HG03159 (cell line): Measurements from ENCODE around the gene SQSTM1.
A peak's percentile ranks its signal among the peaks of the same experiment; 100 is the strongest.
"Not testable (repeated sequence)": the region's sequence is repeated elsewhere in the genome, so short reads cannot be mapped to it uniquely, and the experiment has no call there.

Experiments used
- ATAC-seq: cut with Tn5 transposase; IDR thresholded peaks from one replicate; pipeline ENCODE4 v1.9.1; 2021; ENCODE audit warnings: mild to moderate bottlenecking, moderate library complexity; ENCODE audit not compliant: unreplicated experiment

SQSTM1 gene

DNA sequence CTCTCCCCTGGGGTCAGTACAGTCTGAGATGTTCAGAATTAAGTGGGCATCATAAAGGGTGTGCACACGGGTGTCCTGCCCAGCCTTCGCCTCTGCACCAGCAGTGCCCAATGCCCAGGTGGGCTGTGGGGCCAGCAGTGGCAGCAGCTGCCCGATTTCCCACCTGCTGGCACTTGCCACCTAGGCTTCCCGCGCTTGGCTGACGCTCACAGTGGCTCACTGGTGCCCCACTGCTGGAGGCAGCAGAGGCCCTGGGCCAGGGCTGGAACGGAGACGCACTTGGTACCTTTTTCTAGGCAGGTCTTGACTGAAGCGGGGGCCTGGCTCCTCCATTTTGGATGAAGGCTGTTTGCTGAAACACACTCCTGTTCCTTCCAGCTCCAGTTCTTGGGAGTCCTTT, 20.9 kb downstream of the SQSTM1 start:
- ATAC-seq = no peak

DNA sequence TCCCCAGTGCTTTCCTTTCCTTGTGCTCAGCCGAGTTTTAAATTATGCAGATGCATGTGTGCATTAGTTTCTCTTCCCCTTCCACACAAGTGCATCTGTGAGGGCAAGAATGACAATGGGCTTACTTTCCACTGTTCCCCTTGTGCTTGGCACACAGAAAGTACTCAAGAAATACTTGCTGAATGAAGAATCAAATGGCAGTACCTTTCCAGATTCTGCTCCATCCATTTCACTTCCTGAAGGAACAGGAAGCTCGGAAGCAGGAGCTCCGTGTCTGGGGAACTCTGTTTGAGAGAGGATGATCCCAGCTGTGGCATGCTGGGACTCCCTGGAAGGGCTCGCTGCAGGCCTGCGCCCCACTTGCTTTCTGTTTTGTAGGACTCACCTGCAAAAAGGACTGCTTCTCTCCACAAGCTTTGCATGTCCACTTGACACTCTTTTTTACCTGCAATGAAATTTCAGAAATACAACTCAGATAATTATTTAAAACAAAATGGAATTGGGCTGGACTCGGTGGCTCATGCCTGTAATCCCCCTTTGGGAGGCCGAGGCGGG, 32.4 kb downstream of the SQSTM1 start:
- peak; percentile 81 for ATAC-seq

DNA sequence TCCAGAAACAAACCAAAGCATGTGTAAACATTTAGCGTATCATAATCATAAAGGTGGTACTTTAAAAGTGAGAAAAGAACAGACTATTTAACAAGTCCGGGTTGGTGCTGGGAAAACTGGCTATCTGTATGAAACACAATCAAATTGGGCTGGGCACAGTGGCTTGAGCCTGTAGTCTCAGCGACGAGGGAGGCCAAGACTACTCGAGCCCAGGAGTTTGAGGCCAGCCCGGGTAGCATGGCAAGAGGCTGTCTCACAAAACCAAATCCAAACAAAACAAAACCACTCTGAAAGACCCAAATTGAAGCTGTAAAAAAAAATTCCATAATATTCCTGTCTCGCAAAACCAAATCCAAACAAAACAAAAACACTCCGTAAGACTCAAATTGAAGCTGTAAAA, 33.7 kb downstream of the SQSTM1 start:
- no peak for ATAC-seq

DNA sequence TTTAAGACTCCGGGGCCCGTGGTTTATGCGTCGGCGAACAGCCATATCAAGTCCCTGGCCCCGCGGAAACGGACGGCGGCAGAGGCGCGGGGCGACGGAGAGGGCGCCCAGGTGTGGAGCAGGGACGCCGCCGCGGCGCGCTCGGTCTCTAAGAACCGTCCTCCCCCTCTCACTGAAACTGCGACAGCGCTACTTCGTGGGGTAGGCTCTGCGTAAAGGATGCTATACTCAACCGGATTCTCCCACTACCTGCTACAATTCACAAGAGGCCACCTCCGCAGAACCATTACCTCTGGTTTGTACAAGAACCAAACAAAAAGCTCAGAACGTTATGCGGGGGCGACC, 37.5 kb downstream of the SQSTM1 start:
- ATAC-seq = peak; percentile 55

DNA sequence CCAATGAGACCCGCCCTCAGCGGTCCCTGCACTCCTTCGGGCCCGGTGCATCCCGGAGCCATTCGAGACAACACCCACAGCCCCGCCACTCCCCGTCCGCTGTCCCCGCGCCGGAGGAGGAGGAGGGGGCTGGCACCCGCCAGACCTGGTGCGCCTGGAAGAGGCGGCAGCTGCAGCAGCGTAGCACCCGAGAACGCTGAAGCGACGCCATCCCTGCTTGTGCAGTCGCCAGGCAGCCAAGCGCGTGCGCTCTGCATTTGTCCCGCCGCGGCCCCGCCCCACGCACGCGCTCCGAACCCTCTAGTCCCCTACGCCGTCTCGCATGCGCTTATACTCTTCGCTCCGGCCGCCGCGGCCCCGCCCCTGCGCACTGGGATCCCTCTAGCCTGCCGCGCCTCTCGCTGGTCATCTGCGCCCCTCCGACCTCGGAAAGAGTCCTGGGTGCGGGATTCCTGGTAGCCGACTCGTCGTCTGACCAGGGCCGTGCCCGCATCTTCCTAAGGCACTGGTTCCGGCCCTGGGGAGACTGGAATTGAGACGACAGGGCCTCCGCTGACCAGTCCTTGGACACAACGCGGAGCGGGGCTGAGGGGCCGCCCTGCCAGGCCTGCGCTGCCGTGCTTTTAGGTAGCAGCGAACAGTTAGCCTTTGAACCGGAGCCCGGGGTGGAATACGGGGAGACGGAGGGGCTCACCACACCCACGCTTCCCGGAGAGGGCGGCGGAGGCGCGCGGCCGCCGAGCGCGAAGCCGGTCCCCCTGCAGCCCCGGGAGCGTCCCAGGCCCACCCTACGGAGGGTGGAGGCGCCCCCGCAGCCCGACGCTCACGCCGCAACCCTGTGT, 38.1 kb downstream of the SQSTM1 start, which contains the start of gene MRNIP:
TSS of gene MRNIP (minus strand) at position 232 of the 842 bp plus-strand sequence. CDS start at position 211, 21 bp downstream.
- peak; percentile 94 for ATAC-seq

DNA sequence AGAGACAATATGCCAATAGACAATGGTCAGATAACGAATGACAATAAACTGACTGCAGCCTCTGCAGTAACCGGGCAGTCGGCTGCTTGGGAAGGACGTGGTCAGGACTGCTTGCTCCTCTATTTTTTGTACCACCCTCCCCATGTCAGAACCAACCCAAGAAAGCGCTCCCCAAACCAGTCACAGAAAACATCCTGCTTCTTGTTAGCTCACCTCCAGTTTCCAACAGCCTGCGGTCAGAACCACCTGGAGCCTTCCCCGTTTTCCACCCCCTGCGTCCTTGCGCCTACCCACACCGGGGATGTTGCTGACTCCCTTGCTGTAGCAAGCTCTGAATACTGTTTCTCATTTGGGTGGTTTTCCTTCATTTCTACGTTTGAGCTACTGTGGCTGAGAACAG, 39.6 kb downstream of the SQSTM1 start:
- ATAC-seq = no peak

DNA sequence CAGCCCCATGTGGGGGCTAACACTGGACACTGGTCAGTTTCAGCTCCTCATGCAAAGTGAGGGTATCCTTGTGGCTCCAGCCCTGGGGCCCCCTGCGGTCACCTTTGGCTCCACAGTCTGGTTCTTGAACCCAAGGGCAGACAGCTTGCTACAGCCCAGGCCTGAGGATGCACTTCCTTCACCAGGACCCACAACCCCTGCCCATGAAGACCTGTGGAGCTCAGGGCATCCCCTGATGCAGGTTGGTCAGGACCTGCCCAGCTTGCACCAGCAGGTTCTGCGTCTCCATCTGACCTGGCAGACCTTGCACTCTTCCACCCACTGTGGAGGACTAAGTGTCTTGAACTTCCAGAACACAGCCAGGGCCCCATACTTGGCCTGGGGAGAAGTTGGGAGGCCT, 41.6 kb downstream of the SQSTM1 start:
- ATAC-seq = no peak

DNA sequence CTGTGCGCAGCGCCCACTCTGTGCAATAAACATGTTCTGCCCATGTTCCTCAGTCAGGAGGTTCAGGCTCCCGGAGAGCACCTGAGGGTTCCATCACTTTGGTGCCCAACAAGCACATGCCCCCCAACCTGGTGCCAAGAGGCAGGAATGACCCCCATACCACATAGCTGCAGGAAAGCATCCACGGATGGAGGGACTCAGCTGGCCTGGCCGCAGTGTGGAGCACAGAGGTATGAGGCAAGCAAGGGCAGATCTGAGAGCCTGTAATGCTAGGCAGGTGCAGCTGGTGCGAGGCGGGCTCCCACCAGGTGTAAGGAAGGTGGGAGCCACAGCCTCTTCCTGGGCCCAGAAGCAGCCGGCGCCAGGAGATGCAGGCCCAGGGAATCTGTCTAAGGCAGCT, 42.2 kb downstream of the SQSTM1 start:
- ATAC-seq = no peak

DNA sequence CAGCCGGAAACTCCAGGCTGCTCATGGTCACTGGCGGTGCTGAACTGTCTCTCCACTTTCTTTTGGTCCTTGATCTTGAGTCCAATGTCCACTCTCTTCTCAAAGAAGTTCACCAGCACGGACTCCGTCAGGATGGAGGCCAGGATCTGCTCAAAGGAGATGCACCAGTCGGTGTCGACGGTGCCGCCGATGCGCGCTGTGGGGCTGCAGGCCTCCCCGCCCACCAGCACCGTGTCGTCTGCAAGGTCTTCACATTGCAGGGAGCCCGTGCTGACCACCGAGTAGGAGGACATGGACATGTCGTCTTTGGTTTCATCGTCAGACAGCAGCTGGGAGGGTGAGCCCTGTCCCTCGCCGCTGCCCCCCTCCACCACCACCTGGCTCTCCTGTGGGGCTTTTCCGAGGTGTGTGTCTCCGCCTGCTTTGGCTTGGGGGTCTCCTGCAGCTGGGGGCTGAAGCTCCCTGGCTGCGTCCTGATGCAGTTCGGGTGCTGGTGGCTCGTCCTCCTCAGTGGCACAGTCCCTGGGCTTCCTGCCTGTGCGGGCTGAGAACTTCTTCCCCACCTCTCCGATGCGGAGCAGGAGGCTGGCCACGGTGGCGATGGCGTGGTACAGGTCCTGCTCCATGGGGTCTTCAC, 42.9 kb downstream of the SQSTM1 start:
- no peak for ATAC-seq

DNA sequence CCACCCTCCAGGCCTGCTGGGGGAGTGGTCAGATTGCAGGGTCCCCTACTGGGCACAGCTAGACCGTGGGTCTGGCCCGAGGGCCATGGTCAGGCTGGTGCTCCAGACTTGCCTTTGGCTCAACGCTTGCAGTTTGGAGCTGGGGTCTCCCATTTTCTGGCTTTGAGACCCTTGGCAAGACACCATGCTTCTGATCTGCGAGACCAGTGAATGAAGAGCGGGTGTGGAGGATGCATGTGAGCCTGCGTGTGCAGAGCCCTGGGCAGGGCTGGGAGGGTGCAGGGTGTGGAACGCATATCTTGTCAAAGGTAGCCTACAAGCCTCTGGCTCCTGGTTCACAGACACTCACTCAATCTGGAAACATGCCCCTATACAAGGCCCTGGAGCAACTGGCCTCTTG, 44.0 kb downstream of the SQSTM1 start:
- no peak for ATAC-seq

DNA sequence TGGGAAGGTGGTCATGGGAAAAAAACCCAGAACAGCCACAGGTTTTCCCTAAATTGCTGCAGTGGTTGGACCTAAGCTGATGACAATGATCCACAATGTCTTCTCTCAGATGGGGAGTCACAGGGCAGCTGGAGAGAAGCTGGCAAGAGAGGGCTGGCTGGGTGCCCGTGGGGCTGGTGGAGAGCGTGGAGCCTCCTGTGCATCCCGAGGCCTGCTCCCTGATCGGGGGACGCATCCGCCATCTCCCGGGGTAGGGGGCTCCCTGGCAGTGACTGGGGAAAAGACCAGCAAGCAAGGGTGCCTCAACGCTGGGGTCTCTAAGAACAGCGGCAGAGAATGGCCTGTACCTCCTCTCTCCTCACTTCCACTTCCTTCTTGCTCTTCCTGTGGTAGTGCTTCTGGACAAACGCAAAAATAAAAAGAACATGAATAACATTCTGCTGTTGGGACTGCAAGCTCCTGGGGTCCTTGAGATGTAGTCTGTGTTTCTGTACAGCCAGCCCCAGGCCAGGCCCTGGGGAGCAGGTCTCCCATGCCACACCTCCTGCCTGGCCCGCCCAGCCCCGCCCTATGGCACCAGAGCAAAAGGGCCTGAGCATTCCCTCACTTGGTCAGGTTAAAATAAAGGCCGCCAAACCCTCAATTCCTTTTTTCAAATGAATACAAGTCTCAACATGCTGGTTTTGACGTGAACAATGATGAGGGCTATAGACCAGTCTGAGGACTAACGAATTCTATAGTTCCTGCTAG, 45.0 kb downstream of the SQSTM1 start:
- no peak for ATAC-seq

DNA sequence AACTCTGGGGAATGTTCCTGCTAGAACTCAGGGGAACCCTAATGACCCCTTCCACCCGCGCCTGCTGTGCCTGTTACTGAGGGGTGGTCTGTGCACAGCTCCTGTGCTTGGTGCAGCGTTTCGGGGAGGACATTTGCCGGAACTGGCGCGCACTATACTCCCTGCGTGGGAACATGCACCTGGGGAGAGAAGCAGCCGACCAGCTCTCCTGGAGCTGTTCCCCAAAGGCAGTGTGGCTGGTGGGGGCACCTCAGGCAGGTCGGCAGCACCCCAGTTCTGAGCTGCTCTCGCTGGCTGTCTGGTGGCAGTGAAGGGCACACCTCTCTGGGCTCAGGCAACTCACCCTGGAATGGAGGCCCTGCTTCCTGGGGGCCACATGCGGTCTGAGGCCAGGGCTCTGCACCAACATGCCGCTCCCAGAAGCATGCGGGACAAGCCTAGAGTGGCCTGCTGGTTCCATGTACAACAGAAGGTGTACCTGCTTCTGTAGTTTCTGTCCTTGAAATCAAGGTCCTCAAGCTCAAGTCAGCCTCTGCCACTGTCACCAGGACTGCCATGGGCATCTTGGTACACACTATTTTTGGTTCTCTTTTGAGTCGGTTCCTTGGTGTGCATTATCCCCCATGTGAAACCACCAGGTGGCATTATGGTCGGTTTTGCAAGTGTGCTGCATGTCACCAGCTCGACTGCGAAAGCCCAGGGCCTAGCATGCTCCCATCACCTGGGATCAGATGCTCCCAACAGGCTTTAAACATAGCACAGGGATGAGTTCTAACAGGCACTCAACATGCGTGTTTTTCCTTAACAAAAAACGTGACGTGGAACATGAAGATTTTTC, 45.8 kb downstream of the SQSTM1 start:
- no peak for ATAC-seq

DNA sequence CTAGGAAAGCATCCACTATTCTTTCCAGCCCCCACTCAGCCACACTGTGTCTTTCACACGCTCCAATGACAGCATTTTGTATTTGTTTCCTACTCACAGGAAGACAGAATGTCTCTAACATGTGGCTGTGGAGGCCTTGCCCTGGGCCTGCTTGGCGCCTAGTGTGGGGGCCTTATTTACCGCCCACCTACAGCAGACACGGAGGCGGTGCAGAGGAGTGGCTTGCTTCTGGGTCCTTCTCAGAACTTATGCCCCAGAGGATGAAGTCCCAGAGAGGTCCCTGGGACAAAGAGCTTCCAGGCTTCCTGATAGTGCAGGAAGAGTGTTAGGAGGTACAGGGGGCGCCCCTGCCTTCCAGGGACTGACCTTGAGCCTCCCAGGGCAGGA, 46.4 kb downstream of the SQSTM1 start:
- ATAC-seq = no peak

DNA sequence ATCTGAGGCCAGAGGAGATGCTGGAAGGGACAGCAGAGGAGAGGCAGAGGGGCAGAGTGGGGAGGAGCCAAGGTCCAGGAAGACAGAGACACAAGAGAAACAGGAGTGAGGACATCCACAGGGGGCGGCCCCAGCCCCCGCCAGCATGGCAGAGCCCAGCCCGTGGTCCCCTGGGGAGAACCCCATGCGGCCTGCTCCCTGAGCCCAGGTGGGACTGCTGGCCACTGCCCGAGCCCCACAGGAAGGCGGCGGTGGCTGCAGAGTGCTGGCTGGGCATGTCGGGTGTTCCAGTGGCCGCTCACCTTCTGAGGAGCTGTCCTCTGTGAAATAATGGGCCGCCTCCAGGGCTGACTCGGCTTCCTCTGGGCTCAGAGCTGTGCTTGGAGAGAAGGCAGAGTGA, 46.8 kb downstream of the SQSTM1 start:
- no peak for ATAC-seq

DNA sequence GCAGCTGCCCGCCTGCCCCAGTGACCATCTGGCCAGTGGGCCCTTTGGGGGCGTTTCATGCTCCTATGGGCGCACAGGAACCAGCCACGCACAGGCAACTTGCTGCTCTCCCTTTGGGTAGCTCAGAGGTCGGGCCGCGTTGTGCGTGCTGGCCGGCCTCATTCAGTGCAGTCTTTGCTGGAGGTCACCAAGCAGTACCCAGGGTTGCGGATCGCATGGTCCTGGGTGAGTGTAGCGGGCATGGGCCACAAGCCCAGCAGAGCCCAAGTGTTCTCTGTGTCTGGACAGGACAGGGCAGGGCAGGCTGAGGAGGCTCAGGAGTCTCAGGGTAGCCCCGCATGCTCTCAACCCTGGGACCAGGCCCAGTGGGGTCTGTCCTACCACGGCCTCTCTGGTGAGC, 47.8 kb downstream of the SQSTM1 start:
- ATAC-seq = no peak

DNA sequence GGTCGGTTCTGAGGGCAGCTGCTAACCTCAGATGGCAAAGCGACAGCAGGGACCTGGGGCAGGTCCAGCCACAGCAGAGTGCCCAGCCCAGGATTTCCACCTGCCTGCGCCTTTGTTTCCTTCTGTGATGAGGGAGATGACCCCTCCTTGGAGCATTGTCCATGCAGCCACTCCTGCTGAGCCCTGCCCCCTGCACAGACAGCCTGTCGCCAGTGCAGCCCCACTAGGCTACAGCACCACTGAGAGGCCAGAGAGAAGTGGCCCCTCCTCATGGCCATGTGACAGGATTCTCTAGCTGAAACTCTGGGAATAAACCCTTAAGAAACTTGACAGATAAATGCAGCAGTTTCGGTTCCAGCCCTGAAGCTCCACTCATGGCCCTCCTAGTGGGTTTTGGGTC, 48.4 kb downstream of the SQSTM1 start:
- ATAC-seq = no peak

DNA sequence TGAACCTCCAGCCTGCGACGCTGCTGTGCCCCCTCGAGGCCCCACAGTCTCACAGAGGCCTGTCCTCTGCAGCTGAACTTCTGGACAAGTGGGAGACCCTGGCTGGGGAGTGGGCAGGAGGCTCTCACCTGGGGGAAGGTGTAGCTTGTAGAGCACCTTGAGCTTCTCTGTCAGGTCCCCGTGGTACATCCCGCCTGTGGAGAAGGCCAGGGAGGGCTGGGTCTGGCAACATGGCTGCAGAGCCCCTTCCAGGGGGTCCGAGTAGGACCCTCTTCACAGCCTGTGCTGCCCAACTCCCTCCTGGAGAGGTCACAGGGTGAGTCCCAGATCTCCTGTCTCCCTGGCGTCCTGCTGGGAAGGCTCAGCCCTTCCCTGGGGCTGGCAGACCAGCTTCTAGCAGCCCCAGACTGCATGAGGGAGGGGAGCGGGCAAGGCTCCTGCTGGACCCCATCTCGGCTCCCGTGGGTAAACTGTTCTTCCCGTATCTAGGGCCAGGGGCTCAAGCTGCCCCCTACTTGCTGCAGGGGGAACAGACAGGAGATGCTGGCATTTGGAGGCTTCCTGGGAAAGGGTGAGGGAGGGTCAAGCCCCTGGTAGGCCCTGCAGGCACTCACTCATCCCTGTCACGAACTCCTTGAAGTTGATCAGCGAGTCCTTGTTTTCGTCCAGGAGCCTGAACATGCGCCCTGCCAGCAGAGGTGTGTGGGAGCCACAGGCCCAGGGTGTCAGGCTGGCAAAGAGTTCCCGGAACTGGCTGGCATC, 49.1 kb downstream of the SQSTM1 start:
- no peak for ATAC-seq

DNA sequence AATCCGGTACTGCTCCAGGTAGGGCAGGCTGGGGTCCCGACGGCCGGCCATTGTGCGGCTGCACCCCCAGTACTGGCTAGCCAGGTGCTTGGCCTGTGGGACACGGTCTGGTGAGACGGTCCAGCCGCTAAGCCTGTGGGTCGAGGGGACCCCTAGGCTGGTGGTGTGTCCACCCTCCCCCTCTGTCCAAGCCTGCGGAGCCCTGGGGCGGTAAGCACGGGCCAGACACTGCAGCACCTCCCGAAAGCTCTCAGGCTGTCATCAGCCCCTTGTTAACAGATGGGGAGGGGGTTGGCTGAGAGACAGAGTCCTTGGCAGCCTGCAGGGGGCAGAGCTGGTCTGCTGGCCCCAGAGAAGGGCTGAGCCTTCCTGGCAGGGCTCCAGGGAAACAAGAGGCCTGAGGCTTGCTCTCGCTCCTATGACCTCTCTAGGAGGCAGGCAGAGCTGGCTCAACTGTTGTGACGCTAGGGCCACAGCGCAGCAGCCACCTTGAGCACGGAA, 49.7 kb downstream of the SQSTM1 start:
- no peak for ATAC-seq

DNA sequence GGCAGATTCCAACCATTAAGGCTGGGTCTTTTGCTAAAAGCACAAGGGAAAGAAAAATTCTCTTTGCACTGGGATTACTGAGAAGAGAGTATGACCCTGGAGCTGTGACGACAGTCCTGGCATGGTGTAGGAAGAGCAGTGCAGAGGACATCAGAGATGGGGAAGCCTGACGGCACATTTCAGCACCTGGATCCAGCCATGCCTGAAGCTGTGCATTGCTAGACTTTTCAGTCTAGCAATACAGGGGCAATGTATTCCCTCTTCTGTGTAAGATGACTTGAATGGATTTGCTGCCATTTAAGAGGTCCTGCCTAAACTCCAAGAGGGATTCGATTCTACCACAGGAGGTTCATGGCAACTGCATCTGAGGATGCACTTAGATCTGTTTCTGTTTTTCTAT, 50.2 kb downstream of the SQSTM1 start:
- no peak for ATAC-seq

DNA sequence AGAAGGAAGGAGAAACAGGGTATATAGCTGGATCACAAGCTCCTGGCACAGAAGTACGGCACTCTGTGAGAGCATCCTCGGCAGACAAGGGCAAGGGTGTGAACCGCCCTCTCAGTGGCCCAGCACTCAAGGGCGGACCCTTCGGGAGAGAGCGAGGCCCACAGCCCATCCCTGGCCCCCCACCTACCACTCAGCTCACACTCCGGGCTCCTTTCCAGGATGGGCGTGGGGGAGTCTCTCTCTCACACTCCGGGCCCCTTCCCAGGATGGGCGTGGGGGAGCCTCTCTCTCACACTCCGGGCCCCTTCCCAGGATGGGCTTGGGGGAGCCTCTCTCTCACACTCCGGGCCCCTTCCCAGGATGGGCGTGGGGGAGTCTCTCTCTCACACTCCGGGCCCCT, 50.8 kb downstream of the SQSTM1 start:
- ATAC-seq = not testable (repeated sequence)
